Putamen (tissue), 1 donor: ENCODE measurements around the gene ELOVL5.
"Not testable (repeated sequence)": the region's sequence is repeated elsewhere in the genome, so short reads cannot be mapped to it uniquely, and the experiment has no call there.

Experiments
- DNase-seq: peaks from one replicate; pipeline ENCODE4 v3.0.0-alpha.2; 2016; ENCODE audit warnings: low spot score

The ELOVL5 gene

GRCh38 chr6:53328375-53328774 lies 20.4 kb downstream of the ELOVL5 start:
- no peak for DNase-seq

- no peak for DNase-seq
Measured at GRCh38 chr6:53327017-53327395, 21.7 kb downstream of the ELOVL5 start.

- no peak for DNase-seq
Measured at GRCh38 chr6:53326372-53327016, 22.3 kb downstream of the ELOVL5 start.

DNA sequence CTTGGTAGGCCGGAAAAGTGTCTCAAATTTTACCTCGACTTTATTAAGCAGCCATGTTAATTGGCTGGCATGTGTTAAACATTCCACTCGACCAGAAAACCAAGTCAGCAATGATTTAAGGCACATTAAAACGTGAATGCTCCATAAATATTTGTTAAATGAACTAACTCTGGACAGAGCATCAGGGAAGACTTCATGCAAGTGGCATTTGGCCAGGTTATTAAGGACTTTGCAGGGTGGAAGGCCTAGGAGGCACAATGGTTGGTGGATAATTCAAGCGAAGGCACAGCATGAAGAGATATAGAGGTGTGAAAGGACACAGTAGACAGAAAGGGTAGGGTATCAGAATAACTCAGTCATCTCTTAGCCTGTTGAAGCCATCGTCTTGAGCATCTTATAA lies 23.0 kb downstream of the ELOVL5 start:
- no peak for DNase-seq

DNA sequence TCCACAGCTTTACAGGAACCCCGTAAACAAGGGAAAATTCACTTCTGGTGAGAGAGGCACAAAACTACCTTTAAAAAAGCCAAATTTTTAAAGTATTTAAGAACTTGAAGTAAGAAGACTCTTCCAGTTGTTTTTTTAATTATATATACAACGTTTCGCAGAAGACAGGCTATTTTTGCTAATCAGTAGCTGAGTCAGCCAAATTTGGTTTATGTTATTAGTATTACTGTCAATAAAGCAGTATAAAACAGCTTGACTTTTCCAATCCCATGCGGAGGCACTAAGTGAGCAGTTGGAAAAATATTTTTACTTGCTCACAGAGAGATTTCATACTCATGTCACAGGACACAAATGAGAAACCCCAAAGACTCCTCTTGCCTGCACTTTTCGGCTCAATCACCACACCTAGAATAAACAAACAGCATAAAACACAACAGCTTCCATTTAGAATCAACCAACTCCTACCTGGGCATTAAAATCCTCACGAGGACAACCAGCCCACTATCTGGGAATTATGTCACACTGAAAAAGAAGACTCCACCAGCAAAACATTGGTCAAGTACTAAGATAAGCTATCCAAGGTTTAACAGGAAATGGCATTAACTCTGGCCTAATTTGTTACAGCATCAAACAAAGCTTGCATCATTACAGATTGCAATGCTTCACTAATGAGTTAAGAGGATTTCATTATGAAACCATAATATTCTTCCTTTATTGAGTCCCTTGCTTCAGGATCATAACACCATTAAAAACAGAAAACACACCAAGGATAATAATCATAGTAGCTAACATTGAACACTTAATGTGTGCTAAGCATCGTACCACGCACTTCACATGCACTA lies 26.3 kb downstream of the ELOVL5 start:
- DNase-seq = no peak

DNA sequence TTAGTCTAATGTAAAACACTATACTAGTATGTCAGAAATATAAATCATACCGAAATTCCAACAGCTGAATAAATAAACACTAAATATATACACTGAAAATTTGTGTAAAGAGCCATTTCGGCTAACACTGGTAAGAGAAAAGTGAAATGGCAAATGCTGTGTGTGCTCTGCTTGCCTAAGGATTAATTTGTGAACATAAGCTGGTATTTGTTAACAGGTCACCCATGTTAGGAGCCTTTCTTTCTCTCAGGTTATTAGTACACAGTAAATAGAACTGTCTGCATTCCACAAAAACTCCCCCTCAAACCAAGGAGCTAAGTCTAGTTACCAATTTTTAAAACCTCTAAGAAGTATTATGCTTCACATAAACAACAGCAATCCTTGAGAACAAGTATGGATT lies 27.0 kb downstream of the ELOVL5 start:
- no peak for DNase-seq

DNA sequence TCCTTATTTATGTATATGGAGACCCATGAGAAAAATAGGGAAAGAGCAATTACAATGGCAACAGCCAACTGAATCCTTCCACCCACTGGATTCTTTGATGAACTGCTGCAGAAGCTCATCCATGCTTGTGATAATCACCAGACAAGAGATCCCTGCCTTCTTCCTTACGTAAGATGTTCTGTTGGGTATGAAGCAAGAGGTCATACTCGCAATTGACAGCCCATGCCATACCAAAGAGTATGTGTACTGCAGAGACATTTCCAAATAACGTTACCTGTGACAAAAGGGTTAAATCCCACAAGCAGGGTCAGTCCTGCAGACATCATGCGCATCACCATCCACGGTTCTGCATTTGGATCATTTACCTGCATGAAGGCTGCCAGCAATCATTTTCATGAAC lies 27.8 kb downstream of the ELOVL5 start:
- no peak for DNase-seq

DNA sequence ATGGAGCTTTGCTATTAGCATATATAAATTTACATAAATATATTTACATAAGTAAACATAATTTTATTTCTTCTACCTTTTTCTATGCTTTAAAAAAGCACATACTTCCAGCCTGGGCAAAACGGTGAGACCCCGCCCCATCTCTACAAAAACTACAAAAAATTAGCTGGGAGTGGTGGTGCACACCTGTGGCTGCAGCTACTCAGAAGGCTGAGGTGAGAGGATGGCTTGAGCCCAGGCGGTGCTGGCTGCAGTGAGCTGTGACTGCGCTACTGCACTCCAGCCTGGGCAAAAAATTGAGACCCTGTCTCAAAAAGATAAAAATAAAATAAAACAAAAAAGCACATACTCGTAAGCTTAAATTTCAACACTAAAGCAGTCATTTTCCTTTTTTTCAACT lies 30.3 kb downstream of the ELOVL5 start:
- DNase-seq = no peak

GRCh38 chr6:53317861-53318260 lies 30.9 kb downstream of the ELOVL5 start:
- DNase-seq = no peak

GRCh38 chr6:53317299-53317698 lies 31.5 kb downstream of the ELOVL5 start:
- not testable (repeated sequence) for DNase-seq

DNA sequence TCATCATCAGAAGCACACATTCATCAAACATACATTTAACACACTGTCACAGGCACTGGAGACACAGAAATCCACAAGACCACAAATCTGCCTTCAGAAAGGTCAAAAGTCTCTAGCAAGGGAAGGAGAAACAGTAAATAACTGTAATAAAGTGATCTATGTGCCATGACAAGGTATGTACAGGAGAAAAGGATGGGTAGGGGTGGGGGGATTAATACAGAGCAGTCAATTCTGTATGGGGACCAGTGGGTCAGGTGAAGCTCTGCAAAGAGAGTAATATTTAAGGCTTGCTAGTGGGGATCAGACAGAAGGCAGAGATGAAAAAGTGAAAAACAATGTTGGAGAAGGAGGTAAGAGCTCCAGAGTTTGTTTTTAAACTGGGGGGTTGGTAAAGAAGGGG lies 32.6 kb downstream of the ELOVL5 start:
- DNase-seq = no peak

DNA sequence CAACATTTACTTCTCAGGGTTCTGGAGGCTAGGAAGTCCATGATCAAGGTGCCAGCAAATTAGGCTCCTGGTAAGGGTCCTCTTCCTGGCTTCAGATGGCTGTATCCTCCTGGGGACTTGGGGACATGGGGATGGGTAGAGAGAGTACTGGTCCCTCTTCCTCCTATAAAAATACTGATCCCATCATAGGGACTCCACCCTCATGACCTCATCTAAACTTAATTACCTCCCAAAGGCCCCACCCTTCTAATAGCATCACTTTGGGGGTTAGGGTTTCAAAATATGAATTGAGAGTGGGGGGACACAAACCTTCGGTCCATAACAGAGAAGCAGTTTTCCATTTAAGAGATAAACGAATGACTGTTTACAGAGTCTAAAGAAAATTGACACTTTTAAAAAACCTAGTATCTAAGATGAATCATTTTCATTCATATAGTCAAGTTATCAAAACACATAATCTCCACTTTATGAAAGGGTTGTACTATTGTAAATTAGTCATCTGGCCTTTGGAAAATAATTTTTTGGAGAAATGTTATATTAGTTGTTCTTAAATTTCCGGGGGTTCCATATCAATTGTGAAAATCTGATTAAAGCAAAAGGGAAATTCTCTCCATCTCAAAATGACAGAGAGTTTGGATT lies 33.5 kb downstream of the ELOVL5 start:
- DNase-seq = no peak

- no peak for DNase-seq
Measured at GRCh38 chr6:53313784-53314400, 34.9 kb downstream of the ELOVL5 start.

- no peak for DNase-seq
Measured at GRCh38 chr6:53312355-53312754, 36.4 kb downstream of the ELOVL5 start.

DNA sequence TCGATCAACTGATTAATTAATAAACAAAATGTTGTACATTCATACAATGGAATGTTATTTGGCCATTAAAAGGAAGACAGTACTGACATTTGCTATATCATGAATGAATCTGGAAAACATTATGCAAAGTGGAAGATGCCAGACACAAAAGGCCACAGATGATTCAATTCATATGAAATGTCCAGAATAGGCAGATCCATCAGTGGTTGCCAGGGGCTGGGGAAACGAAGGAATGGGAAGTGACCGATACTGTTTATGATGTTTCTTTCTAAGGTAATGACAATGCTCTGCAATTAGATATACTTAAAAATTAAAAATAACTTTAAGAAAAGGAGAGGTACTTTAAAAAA lies 37.2 kb downstream of the ELOVL5 start:
- no peak for DNase-seq

DNA sequence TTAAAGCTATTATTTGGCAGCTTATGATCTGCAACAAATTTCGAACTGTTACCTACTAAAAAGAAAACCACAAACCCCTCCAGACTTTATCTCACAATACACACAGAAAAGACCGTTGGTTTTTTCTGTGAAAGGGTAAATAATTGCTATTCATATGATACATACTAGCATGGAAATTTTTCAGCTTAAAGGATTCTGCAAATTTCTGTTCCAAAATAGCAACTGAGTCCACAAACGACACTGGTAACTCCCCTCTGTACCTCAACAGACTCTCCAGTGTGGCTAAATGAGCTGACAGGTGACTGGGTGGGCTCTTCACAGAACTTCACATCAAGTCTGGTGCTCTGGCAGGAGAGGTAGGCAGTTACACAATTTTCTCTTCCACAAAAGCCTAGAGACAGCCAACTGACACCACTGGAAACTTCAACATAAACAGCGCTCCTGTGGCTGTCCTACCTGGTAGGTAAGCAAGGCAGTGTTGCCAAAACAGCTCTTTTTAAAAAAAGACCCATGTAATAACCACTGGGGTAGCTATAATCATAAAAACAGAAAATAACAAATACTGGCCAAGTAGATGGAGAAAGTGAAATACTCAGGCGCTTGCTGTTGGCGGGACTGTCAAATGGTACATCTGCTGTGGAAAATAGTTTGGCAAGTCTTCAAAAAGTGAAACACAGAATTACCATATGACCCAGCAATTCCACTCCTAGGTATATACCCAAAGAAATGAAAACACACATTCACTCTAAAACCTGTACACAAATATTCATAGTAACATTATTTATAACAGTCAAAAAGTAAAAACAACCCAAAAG lies 37.8 kb downstream of the ELOVL5 start:
- no peak for DNase-seq

DNA sequence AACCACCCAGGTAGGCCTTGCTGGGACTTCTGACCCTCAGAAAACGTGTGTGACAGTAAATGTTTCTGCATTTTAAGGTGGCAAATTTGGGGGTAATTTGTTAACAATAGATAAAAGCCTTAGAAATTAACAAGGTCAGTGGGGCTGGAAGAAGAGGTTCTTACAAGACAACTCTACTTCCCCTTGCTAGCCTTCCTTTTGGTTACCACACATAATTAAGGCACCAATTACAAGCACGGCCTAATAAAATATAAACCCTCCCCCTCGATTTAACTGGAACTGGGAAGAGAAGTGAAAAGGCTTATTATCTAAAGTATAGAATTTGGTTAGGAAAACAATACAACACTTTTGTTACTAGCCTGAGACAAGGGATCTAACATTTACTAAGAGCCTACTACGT lies 38.8 kb downstream of the ELOVL5 start:
- no peak for DNase-seq

DNA sequence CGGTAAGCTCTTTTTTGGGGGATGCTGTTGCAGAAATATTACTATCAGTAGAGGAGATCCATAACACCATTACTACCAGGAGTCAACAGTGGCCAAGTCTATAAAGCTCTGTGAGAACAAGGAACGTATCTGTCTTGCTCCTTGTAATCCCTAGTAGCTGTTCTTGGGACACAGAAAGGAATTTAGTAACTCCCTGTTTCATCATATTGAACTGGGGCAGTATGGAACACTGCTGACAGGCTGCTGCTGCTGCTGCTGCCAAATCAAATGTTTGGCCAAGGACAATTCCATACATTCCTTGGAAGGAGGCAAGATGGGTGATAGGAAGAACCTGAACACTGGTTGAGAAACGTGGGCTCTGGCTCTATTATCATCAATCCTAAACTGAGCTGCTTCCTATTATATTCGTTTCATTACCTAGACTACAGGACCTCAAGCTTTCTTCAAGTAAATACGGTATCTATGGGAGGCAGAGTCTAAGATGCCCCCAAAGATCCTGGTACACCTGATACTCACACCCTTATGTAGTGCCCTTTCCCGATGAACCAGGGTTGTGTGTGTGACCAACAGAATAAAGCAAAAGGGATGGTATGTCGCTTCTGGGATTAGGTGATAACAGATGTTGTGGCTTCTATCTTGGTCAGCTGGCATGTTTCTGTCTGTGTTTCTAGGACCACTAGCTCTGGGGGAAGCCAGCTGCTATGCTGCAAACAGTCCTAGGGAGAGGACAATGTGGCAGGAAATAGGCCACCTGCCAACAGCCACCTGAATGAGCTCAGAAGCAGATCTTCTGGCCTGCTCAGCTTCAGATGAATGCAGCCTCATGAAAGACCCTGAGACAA lies 39.5 kb downstream of the ELOVL5 start:
- no peak for DNase-seq

- no peak for DNase-seq
Measured at GRCh38 chr6:53306819-53307347, 41.9 kb downstream of the ELOVL5 start.

DNA sequence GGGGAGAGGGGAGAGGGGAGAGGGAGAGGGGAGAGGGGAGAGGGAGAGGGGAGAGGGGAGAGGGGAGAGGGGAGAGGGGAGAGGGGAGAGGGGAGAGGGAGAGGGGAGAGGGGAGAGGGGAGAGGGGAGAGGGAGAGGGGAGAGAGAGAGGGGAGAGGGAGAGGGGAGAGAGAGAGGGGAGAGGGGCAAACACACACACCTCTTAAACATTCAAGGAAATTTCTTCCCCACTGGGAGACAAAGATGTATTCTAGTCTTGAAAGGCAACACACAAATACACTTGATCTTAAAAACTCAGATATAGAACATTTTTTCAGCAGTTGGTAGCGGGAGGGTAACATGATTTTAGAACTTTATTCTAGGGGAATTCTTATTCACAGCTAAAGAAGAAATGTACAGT lies 42.5 kb downstream of the ELOVL5 start:
- not testable (repeated sequence) for DNase-seq

- DNase-seq = not testable (repeated sequence)
Measured at GRCh38 chr6:53305506-53306005, 43.2 kb downstream of the ELOVL5 start.
